AG20443 (cell line): ENCODE results near the gene RBM25.

Experiments
- DNase-seq: peaks from one replicate; pipeline ENCODE4 v3.0.0; 2012; ENCODE audit warnings: low spot score, mixed read lengths

Gene RBM25

DNA sequence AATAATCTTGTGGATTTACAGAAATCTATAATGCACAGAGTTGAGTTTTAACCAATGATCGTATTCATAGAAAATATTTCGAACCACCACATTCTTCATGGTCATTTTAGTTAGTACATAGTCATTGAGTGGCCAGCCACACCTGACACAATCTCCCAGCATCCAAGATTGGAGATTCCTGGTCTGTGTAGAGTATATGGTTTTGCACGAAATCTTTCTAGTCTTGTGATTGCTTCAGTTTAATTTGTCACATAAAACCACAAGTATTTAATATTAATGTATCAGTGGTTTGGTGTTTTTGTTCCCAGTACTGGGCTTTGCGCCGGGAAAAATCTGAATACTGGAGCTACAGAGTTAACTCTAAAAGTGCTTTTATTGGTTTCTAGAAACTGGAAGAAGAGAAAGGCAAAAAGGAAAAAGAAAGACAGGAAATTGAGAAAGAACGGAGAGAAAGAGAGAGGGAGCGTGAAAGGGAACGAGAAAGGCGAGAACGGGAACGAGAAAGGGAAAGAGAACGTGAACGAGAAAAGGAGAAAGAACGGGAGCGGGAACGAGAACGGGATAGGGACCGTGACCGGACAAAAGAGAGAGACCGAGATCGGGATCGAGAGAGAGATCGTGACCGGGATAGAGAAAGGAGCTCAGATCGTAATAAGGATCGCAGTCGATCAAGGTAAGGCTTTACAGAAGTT, 44.6 kb downstream of the RBM25 start:
- no peak for DNase-seq

DNA sequence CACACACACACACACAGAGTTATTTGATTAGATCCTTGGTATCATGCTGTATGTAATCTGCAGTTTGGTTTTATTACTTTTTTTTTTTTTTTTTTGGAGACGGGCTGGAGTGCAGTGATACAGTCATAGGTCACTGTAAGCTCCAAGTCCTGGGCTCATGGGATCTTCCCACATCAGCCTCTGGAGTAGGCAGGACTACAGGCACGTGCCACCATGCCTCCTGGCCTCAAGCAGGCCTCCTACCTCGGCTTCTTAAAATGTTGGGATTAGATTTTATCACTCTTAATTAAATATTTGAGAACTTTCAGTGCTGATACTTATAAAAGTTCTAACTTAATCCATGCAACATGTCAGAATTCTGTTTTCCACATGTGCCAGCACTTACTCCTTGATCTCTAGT, 46.7 kb downstream of the RBM25 start:
- DNase-seq = no peak

DNA sequence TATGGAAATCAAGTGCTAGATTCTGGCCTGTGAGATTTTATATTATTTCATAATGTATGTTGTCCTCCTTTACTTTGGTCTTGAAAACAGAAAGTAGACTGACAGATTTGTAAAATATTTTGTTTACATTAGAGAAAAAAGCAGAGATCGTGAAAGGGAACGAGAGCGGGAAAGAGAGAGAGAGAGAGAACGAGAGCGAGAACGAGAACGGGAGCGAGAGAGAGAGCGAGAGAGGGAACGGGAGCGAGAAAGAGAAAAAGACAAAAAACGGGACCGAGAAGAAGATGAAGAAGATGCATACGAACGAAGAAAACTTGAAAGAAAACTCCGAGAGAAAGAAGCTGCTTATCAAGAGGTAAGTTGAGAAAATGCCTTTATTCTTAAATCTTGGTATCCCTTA, 47.4 kb downstream of the RBM25 start:
- DNase-seq = no peak

DNA sequence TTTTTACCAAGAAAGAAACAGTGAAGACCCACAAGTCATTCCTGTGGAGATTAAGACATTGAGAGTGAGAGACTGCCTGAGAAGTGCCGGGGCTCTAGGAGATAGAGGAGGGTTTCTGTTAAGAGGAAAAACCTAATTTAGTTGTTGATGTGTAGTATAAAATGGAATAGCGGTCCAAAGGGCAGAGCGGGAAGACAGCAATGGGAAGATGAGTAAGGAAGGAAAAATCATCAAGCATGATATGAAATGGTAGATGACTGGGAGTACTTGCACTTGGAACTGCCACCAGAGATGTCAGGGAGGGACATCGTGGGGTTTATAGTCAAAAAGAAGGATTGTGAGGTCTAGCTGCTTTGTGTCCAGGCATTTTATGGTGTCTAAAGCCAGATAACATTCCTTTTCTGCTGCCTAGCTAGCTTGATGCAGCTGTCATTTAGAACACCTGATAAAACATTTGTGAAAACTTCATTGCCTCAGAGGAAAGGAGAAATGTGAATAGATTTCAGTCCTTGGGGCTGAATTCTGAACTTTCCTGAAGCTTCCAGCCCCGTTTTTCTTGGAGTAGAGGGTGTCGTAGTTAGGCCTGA, 57.8 kb downstream of the RBM25 start:
- DNase-seq = no peak

DNA sequence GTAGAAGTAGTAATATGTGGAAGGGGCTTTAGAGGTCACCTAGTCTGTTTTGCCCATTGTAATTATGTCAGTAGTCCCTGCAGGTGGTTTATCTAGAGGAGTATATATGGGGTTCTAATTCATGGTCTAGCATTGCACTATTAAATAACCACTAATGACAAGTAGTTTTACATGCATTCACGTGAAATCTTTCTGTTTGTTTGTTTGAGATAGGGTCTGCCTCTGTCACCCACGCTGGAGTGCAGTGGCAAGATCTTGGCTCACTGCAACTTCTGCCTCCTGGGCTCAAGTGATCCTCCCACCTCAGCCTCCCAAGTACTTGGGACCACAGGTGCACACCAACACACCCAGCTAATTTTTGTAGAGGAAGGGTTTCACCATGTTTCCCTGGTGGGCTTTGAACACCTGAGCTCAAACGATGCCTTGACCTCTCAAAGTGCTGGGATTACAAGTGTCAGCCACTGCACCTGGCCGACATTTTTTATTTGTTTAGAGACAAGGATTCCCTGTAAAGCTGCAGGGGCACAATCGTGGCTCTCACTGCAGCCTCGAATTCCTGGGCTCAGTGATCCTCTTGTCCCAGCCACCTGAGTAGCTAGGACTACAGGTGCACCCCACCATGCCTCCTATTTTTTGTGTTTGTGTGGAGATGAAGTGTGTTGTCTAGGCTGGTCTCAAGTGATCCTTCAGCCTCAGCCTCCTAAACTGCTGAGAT, 66.0 kb downstream of the RBM25 start:
- no peak for DNase-seq

DNA sequence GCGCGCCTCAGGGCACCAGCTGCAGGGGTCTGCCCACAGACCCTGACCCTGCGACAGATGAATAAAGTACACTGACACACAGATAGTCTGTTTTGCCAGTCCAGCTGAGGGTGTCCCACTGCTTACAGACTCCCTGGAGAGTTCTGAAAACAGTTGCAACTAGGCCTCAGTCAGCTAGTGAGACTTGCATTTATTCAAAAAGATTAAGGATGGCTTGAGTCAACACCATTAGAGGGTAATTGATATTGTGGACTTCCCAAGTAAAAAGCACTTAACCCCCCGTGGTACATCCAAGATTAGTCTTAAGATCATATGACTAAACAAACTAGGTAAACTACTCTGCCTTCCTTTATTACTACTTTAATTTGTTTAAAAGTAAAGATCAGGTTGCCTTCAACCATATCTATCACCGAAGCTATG, 66.8 kb downstream of the RBM25 start:
- DNase-seq = no peak

DNA sequence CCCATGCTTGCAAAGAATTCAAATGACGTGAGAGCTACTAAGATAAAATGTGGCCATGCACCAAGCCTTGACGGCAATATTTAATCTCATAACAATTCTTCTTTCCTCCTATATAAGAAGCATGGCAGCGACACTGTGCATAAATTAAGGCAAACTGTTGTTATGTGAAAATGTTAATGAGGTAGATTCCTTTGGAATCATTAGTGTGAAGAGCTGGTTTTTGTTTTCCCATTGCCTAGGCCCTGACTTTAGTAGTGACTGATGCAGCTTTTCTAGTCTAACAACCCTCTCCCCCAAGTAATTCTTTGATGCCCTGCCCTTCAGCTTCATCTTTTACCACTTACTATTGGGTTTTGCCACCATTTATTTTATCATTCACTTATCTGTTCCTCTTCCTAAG, 67.4 kb downstream of the RBM25 start:
- DNase-seq = no peak

DNA sequence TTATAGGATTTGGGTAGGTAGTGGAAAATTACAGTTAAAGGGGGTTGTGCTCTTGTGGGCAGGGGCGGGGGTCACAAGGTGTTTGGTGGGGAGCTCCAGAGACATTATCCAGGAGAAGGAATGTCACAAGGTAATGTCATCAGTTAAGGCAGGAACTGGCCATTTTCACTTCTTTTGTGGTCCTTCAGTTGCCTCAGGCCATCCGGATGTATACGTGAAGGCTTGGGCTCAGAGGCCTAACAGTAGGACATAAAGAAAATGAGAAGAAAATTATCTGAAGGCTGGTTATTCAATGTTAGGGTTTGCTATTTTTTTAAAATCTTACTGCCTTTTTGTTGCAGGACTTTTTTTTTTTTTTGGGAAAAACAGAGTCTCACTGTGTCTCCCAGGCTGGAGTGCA, 75.5 kb downstream of the RBM25 start:
- no peak for DNase-seq

DNA sequence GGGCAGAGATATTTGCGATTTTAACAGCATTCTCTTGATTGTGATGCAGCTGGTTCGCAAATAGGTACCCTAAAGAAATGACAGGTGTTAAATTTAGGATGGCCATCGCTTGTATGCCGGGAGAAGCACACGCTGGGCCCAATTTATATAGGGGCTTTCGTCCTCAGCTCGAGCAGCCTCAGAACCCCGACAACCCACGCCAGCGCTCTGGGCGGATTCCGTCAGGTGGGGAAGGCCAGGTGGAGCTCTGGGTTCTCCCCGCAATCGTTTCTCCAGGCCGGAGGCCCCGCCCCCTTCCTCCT, 77.7 kb downstream of the RBM25 start:
- DNase-seq = no peak

DNA sequence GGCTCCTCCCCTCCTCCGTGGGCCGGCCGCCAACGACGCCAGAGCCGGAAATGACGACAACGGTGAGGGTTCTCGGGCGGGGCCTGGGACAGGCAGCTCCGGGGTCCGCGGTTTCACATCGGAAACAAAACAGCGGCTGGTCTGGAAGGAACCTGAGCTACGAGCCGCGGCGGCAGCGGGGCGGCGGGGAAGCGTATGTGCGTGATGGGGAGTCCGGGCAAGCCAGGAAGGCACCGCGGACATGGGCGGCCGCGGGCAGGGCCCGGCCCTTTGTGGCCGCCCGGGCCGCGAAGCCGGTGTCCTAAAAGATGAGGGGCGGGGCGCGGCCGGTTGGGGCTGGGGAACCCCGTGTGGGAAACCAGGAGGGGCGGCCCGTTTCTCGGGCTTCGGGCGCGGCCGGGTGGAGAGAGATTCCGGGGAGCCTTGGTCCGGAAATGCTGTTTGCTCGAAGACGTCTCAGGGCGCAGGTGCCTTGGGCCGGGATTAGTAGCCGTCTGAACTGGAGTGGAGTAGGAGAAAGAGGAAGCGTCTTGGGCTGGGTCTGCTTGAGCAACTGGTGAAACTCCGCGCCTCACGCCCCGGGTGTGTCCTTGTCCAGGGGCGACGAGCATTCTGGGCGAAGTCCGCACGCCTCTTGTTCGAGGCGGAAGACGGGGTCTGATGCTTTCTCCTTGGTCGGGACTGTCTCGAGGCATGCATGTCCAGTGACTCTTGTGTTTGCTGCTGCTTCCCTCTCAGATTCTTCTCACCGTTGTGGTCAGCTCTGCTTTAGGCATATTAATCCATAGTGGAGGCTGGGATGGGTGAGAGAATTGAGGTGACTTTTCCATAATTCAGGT, 78.3 kb downstream of the RBM25 start, which contains the start of gene PSEN1:
Gene PSEN1, plus strand, starts transcription at position 121 of the 839 bp plus-strand sequence. CDS start 11,513 bp downstream, outside the sequence.
- DNase-seq = peak; percentile 99

DNA sequence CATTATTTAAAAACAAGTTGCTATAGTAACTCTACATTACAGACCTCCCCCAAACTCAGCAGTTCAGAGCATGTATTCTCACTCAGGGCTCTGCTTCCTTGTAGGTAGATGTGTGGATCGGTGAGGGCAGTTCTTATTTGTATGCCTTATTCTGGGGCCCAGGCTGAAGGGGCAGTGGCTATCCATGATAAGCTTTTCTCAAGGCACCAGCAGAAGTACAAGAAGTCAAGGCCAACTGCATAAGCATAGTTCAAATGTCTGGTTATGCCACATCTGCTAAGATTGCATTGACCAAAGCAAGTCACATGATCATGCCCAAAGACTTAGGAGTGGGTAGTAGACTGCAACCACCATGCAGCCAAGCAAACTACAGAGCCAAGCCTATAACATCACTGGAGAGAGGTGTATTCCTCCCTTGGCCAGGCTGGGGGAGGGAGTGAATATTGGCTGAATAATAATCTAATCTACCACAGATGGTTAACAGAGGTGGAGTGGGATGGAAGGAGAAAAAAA, 82.5 kb downstream of the RBM25 start:
- no peak for DNase-seq

DNA sequence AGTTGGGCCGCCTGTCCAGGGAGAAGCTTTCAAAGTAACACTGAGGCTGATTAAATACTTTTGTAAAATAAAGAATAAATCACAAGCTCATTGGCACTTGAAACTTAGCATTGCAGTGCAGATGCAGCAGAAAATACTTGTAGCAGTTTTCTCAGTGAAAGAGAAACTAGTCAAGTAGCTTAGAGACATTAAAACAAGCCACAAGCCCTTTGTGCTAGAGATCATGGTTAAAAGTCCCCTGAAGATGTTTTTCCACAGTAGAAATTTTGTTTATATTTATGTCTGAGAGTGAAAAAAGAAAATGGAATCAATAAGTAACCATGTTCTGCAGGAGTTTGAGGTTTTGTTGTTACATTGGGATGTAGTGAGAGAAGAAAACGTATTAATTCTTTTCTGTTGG, 83.9 kb downstream of the RBM25 start:
- DNase-seq = no peak

DNA sequence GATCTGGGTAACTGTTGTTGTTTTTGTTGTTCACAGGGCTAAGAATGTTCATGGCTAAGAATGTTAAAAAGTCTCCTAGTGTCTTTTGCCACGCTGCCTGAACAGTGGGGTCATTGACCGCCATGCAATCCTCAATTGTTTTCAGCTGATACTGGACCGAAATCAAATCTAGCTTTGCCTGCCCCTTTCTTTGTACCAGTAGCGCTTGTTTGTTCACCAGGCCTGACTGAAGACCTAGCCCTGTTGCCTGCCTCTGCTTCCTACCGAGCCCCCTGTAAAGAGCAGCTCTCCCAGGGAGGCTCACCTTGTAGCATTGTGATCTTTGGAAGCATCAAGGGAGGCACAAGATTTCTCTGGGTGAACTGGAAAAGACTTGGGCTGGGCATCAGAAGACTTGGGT, 84.7 kb downstream of the RBM25 start:
- DNase-seq = no peak

DNA sequence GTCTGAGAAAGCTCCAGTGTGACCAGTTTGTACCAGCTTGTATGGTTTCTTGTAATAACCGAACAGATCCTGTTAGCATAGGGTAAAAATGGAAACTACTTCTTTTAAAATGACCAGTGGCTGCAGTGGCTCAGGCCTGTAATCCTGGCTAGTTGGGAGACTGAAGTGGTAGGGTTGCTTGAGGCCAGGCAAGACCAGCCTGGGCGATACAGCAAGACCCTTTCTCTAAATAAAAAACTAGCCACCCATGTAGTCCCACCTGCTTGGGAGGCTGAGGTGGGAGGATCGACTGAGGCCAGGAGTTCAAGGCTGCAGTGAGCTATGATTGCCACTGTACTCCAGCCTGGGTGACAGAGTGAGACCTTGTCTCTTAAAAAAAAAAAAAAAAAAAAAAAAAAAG, 85.3 kb downstream of the RBM25 start:
- no peak for DNase-seq

DNA sequence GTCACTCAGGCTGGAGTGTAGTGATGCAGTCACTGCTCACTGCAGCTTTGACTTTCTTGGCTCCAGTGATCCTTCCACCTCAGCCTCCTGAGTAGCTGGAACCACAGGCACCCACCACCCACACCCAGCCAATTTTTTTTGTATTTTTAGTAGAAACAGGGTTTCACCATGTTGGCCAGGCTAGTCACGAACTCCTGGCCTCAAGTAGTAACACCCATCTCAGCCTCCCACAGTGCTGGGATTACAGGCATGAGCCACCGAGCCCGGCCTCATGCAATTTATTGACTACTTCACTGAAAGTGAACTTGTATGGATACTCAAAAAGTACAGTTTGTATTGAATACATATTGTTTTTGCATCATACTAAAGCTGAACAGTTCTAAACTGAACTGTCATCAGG, 87.0 kb downstream of the RBM25 start:
- no peak for DNase-seq

DNA sequence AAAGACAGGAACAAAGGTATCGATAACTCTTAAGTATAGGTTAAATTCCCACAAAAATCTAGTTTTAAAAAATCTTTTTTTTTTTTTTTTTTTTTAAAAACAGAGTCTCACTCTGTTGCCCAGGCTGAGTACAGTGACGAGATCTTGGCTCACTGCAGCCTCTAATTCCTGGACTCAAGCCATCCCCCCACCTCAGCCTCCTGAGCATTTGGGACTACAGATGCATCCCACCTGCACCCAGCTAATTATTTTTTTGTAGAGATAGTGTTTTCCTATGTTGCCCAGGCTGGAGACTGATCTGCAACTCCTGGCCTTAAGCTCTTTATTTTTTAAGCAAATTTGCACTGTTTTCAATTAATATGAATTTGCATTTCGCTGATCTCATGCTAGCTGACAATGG, 87.8 kb downstream of the RBM25 start:
- no peak for DNase-seq

DNA sequence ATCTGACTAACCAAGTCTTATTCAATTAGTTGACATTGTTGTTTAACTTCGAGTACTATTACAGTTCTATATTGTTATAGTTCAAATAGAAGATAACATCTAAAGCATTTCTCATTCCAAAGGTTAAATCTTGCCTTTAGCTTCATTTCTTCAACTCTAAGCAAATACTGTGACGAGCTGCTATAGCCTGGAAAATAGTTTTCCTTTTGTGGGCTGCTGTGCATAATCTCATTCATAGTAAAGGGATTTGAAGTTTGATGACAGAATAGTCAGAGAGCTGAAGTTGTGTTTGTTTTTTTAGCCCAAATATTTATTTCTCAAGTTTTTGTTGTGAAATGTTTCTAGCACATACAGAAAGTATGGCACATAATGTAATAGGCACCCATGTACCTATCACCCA, 91.4 kb downstream of the RBM25 start:
- no peak for DNase-seq

DNA sequence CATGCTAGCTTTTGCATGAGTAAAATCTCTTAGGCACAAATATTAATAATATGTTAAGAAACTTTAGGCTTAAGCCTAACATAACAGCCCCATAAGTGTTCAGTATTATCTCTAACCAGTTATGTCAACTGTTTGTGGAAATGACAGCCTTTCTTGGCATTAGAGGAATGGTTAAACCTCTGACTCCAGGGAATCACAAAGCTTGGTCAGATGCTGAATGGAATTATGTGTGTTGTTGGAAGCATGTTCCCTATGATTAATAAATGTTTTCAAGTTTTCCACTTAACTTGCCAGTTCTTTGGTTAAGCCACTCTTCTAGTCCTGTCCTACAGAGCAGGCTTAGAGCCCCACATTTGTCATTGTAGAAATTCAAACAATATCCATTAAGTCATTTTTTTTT, 94.9 kb downstream of the RBM25 start:
- peak; percentile 72 for DNase-seq

DNA sequence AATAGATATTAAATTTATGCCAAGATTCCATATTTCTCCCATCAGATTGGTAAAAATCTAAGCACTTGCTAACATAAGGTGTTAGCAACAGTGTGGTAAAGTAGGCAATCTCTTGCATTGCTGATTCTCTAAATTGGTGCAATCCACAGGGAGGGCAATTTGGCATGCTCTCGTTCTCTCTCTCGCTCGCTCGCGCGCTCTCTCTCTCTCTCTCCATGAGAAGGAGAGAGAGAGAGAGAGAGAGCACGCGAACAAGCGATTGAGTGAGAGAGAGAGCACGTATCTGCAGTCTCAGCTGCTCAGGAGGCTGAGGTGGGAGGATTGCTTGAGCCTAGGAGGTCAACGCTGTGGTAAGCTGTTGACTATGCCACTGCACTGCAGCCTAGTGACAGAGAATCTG, 103.9 kb downstream of the RBM25 start:
- no peak for DNase-seq

DNA sequence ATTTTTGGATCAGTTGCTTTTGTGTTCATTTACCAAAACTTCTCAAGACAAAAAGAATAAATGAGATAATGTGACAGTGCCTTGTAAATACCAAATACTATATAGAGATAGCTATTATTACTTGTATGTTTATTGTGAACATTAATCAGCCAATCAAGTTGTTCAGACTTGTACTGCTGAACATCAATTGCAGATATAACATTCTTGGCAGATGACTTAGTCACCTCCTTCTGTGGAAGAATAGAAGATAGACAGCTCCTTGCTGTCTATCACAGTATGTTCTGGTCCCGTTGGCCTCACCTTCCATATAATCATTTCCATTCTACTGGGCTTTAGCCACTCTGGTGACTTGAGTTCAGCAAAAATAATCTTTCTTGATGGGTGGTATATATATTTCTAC, 108.1 kb downstream of the RBM25 start:
- no peak for DNase-seq

DNA sequence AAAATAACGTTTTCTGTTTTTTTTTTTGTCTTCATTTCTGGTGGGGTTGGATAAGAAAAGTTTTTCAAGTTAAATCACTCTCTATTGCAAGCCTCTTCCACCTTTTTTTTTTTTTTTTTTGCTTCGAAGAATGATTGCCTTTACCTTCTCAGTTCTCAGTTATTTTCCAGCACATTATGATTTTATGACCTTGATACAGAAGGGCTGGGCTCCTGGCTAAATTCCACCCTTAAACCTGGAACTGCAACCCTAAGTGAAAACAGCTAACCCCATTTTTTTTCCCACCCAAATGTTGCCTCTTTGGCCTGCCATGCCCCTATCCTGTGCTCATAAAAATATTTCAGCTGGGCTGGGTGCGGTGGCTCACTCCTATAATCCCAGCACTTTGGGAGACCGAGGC, 109.4 kb downstream of the RBM25 start:
- DNase-seq = no peak

DNA sequence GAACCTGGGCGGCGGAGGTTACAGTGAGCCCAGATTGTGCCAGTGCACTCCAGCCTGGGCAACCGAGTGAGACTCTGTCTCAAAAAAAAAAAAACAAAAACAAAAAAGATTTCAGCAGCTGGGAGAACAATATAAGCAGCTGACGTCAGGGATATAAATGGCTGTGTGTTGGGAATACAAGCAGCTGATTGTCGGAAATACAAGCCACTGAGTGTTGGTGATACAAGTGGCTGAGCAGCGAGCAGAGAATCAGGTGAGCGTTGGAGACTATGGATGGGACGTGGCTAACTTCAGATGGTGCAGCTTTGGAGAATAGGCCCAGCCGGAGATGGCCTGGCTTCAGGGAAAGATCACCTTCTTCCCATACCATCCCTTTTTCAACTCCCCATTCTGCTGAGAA, 109.9 kb downstream of the RBM25 start:
- no peak for DNase-seq

DNA sequence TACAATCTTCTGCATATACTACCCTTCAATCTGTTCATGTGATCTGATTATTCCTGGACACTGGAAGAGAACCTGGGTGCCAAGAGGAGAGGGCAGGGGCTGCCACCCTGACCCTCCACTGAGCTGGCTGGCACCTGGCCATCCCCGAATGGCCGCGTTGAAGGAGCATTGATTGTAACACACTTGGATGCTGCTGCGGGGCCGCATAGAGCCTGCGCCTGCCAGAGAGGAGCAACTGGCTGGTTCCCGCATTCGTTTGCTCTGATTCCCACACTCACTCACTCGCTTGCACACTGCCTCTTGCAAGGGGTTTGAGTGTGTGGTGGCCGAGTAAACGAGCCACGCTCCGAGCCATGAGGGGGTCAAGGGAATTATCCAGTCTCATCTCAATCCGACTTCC, 110.4 kb downstream of the RBM25 start:
- no peak for DNase-seq
